HG03064 (cell line): ENCODE data around the gene ATXN7L3B.

ENCODE experiments used
- ATAC-seq: cut with Tn5 transposase; IDR thresholded peaks from one replicate; pipeline ENCODE4 v1.9.1; 2021; ENCODE audit warnings: low read depth; ENCODE audit not compliant: unreplicated experiment

ATXN7L3B gene

DNA sequence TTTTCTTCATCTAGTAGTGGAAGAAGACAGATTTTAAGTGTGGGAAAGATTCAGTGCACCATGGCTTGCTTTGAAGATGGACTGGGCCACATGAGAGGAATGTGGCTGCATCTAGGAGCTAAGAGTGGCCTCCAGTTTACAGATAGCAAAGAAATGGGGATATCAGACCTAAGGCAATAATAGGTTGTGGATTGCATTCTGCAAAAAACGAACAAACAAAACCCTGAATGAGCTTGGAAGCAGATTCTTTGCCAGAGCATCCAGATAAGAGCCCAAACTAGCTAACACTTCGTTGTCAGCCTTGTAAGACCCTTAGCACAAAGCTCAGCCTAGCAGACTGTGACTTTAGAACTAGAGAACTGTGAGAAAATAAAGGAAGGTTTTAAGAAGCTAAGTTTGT lies 9.6 kb downstream of the ATXN7L3B start:
- ATAC-seq: no peak

- no peak for ATAC-seq
Measured at GRCh38 chr12:74551291-74551690, 13.7 kb downstream of the ATXN7L3B start.

- ATAC-seq: no peak
Measured at GRCh38 chr12:74552201-74552600, 14.6 kb downstream of the ATXN7L3B start.

GRCh38 chr12:74559728-74560127 lies 22.1 kb downstream of the ATXN7L3B start:
- ATAC-seq: no peak

DNA sequence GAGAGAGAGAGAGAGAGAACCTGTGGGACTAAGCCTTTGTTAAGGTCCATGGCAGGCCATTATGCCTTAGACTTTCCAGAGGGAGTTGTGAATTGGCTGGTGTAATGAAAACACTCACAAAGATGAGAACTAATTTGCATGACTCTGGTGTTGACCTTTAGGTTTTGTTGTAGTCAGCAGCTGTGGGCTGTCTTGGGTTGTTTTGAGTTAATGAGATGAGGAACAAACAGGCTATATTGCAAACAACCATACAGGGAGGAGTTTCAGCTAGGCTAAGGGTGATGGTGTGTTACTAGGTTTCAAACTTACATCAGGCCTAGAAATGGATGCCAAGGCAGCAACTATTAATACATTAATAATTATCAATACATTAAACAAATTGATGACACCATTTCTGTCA lies 26.3 kb downstream of the ATXN7L3B start:
- no peak for ATAC-seq

- no peak for ATAC-seq
Measured at GRCh38 chr12:74578486-74578885, 40.9 kb downstream of the ATXN7L3B start.

GRCh38 chr12:74579446-74579845 lies 41.8 kb downstream of the ATXN7L3B start:
- ATAC-seq: no peak

GRCh38 chr12:74579981-74580380 lies 42.3 kb downstream of the ATXN7L3B start:
- no peak for ATAC-seq

DNA sequence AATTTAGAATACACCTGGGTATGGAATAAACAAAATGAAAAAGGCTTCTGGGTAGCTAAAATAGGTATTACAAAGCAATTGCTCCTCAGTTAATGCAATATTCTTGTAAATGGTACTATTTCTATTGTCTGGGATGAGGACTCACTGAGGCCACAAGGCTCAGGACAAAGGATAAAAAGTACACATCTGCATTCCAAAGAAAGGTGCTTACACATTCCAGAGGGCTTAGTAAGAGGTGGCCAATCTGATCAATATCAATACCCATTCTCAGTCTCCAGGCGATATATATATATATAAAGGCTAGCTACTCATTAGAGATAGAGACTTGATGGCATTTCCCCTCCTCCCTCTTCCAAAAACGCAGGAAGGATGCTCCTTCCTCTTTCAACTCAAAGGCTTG lies 43.8 kb downstream of the ATXN7L3B start:
- no peak for ATAC-seq

DNA sequence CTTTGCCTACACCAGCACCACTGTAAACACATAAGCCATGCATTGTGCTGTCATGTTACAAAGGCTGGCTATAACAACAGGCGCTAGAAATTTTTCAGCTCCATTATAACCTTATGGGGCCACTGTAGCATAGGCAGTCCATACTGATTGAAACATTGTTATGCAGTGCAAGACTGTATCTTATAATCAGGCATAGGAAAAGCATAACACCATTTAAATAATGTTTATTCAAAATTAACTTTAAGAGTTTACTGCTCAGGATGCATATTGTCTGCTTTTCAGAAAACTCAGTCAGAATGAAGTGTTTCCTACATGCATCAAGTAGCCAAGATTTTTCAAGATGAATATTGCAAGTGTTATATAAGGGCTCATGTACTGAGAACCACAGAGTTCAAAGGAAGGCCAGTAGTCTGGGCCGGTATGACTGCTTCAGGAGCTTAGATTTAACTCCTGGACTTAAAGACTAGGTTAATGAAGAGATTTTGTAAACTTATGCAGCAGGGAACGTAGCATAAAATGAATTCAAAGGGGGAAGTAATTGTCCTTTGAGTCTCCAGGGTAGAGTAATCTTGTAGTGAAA lies 46.9 kb downstream of the ATXN7L3B start:
- no peak for ATAC-seq

DNA sequence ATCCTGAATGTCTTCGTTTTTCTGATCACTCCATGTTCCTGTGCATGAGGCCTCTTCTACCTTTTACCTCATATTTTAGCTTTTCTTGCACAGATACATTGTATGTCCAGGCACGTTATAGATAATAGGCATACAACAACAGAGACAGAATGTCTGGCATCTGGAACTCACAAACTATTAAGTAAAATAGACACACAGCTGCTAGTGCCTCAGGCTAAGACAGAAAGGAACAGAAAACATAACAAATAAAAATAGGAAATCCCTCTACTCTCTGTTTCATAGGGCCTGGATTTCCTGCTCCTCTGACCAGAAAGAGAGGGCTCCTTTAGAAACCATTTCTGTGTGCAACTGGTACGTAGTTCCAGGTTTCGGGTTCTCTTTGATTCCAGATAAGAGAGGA lies 48.6 kb downstream of the ATXN7L3B start:
- ATAC-seq: no peak
